NCI-H2029 (cell line): ENCODE data around the gene BTN1A1.
"Not testable (repeated sequence)": the region's sequence is repeated elsewhere in the genome, so short reads cannot be mapped to it uniquely, and the experiment has no call there.

Experiments
- DNase-seq: peaks from one replicate; lab custom pipeline; 2025; lab: John Stamatoyannopoulos, UW

Gene BTN1A1

GRCh38 chr6:26537160-26537845, 37.2 kb downstream of the BTN1A1 start:
- peak; percentile 92 for DNase-seq

- DNase-seq = peak; percentile 93
Observed at GRCh38 chr6:26537846-26538571, 37.9 kb downstream of the BTN1A1 start, which contains the start of gene HMGN4. HMGN4 (plus strand) TSS chr6:26538366; CDS start chr6:26545207, 6,841 bp downstream.

- DNase-seq = no peak
Observed at GRCh38 chr6:26538572-26538902, 38.4 kb downstream of the BTN1A1 start.

- DNase-seq = no peak
Observed at GRCh38 chr6:26539071-26539615, 39.0 kb downstream of the BTN1A1 start.

GRCh38 chr6:26541579-26541978, 41.5 kb downstream of the BTN1A1 start:
- no peak for DNase-seq

- DNase-seq = no peak
Observed at GRCh38 chr6:26543953-26544352, 43.9 kb downstream of the BTN1A1 start.

GRCh38 chr6:26544473-26544872, 44.4 kb downstream of the BTN1A1 start:
- DNase-seq = peak; percentile 76

- DNase-seq = no peak
Observed at GRCh38 chr6:26545627-26546026, 45.5 kb downstream of the BTN1A1 start.

- DNase-seq = not testable (repeated sequence)
Observed at GRCh38 chr6:26547363-26547762, 47.3 kb downstream of the BTN1A1 start.

- DNase-seq = peak; percentile 70
Observed at GRCh38 chr6:26550250-26550993, 50.3 kb downstream of the BTN1A1 start.

GRCh38 chr6:26552205-26552604, 52.1 kb downstream of the BTN1A1 start:
- DNase-seq = no peak

- DNase-seq = no peak
Observed at GRCh38 chr6:26552640-26553188, 52.6 kb downstream of the BTN1A1 start.

GRCh38 chr6:26553264-26553634, 53.1 kb downstream of the BTN1A1 start:
- peak; percentile 77 for DNase-seq

- DNase-seq = peak; percentile 54
Observed at GRCh38 chr6:26553635-26554446, 53.7 kb downstream of the BTN1A1 start.

- DNase-seq = no peak
Observed at GRCh38 chr6:26554447-26554696, 54.3 kb downstream of the BTN1A1 start.

- DNase-seq = no peak
Observed at GRCh38 chr6:26554697-26555504, 54.8 kb downstream of the BTN1A1 start.

- DNase-seq = no peak
Observed at GRCh38 chr6:26555505-26556262, 55.6 kb downstream of the BTN1A1 start.

GRCh38 chr6:26556263-26557070, 56.4 kb downstream of the BTN1A1 start:
- DNase-seq = no peak
